Fibroblast of upper back skin (primary cell): ENCODE data around the gene C2CD4B.

ENCODE experiments used
- DNase-seq: peaks from one replicate; pipeline ENCODE4 v3.0.0-alpha.2; 2013

Gene C2CD4B

GRCh38 chr15:62115847-62116246, 49.2 kb downstream of the C2CD4B start:
- no peak for DNase-seq
